PC-9 (cell line): ENCODE results near the gene SYPL1.

Experiments
- CTCF ChIP-seq: fragments of 200-600 bp; sonication (generic); conservative IDR thresholded peaks from 2 replicates; pipeline ENCODE4 v1.6.1; 2017; ENCODE audit warnings: mixed run types, antibody characterized with exemption, mild to moderate bottlenecking, moderate library complexity
- EZH2 ChIP-seq: fragments of 200-600 bp; sonication (generic); IDR thresholded peaks from 2 replicates; pipeline ENCODE4 v1.8.0; 2017; ENCODE audit warnings: antibody characterized with exemption, low read depth

- TF ChIP-seq CTCF (no peak), EZH2 (no peak)
Observed at GRCh38 chr7:106069471-106070200, 42.5 kb downstream of the SYPL1 start.
